GM12874 (cell line): Measurements from ENCODE around the gene FRMD4A.

Source experiments
- TF ChIP-seq, protein P1 (sequence below): IDR thresholded peaks from 2 replicates; pipeline ENCODE4 v1.5.1; 2011; ENCODE audit warnings: low read depth, mild to moderate bottlenecking, control low read depth, low read length, moderate library complexity; ENCODE audit not compliant: insufficient read depth

FRMD4A gene

DNA sequence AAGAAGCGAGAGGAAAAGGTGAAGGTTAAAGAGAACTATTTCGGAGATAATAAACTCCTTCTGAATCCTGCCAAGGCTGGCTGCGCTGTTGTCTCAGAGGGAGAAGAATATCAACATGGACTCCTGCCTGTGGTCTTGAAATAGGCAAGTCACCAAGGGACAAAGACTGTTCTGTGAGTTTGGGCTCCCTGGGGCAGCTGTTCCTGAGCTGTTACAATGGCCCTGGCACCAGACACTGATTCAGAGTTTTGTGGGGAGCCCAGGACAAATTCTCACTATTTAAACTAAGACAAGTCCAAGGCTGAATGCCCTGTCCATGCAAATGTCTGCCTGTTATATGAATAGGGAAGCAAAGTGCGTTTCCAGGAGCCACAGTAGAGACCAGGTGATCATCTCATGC is 662.6 kb downstream of the FRMD4A start:
- TF ChIP-seq, protein P1, sequence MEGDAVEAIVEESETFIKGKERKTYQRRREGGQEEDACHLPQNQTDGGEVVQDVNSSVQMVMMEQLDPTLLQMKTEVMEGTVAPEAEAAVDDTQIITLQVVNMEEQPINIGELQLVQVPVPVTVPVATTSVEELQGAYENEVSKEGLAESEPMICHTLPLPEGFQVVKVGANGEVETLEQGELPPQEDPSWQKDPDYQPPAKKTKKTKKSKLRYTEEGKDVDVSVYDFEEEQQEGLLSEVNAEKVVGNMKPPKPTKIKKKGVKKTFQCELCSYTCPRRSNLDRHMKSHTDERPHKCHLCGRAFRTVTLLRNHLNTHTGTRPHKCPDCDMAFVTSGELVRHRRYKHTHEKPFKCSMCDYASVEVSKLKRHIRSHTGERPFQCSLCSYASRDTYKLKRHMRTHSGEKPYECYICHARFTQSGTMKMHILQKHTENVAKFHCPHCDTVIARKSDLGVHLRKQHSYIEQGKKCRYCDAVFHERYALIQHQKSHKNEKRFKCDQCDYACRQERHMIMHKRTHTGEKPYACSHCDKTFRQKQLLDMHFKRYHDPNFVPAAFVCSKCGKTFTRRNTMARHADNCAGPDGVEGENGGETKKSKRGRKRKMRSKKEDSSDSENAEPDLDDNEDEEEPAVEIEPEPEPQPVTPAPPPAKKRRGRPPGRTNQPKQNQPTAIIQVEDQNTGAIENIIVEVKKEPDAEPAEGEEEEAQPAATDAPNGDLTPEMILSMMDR: no peak

DNA sequence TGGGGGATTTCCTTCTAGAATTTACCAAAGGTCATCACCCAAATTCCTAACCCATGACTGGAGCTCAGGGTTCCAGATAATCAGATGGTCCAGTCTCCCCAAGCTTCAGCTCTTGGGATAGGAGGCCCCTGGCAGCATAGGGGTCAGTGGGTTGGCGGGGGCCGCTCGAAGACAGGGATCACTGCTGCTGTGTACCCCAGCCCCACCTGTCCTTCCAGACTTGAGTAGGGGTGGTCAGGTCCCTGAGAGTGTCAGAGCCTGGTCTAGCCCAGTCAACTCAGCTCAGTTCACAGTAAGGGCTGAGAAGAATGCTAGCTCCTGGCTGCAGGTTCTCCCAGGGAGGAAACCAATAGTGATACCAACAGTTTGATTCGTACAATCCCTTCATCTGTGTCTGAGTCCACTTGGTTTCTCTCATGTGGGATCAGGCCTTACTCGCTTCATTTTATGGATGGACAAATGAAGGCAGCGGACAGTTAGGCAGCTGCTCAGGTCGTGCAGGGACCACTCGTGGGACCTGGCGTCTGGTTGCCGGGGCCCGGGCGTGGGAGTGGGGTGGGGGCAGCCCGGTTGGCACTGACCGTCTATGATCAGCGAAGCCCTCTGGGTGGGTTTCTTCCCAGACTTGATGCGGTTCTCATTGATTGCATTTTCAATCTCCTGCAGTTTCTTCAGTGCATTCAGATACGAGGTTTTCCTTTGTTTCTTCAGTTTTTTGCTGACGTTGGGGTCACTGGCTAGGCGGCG is 665.0 kb downstream of the FRMD4A start:
- TF ChIP-seq, protein P1: no peak

DNA sequence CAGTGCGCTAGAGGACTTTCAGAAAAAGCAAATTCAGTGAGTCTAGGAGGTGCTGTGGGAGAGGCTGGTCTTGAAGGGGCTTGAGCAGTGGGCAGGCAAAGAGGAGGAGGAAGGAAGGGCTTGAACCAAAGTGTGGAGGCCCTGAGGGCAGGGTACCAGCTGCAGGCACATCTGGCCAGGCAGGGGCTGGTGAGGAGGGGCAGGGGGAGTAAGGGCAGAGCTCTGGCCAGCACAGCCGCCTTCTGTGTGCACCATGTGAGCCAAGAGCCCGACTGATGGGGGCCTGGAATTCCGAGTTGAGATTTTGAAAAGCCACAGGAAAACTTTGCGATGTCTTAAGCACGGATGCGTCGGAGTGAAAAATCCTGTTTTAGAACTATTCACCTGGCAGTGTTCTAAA is 669.5 kb downstream of the FRMD4A start:
- TF ChIP-seq, protein P1: no peak

DNA sequence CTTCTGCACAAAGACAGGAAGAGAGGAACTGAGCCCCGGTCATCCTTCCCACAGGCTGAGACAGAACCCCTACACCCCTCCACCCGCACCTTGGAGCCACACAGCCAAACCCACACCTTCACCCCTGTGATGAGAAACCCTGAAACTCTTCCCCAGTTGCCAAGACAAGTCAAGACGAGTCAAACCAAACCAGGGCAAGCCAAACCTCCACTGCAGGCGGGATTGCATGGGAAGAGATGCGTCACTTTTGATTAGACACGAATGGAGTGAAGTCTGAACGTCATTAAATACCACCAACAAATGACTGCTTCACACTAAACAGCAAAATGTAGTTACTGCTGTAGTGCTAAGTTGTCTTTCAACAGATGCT is 670.2 kb downstream of the FRMD4A start:
- TF ChIP-seq, protein P1: no peak

DNA sequence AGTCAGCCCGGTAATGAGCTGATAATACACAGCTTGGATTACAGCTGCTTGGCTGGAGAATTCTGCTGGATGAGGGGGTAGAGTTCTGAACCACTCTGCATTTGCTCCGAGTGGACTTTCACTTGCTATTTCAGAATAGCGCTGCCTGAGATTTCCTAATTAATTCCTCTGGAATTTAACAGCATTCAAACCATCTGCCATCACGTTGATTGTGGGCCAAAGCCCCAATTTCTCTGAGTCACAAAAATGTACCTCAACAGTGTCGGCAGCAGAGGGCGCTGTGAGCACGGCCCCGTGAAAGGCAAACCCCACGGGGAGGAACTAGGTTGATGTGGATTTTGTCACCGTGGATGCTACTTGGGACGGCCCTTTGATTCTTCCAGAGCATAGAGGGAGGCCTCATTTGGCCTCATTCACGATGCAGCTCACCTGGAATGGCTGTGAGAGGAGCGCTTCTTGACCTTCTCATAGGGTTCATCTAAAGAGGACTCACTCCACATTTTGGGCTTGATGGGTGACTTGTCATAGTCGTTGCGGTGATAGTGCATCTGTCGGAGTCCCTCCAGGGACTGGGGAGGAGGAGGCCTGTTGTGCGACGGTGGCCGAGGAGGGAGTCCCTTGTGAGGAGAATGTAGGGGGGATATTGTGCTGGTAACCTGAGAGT is 670.7 kb downstream of the FRMD4A start:
- TF ChIP-seq, protein P1: peak; percentile 79

DNA sequence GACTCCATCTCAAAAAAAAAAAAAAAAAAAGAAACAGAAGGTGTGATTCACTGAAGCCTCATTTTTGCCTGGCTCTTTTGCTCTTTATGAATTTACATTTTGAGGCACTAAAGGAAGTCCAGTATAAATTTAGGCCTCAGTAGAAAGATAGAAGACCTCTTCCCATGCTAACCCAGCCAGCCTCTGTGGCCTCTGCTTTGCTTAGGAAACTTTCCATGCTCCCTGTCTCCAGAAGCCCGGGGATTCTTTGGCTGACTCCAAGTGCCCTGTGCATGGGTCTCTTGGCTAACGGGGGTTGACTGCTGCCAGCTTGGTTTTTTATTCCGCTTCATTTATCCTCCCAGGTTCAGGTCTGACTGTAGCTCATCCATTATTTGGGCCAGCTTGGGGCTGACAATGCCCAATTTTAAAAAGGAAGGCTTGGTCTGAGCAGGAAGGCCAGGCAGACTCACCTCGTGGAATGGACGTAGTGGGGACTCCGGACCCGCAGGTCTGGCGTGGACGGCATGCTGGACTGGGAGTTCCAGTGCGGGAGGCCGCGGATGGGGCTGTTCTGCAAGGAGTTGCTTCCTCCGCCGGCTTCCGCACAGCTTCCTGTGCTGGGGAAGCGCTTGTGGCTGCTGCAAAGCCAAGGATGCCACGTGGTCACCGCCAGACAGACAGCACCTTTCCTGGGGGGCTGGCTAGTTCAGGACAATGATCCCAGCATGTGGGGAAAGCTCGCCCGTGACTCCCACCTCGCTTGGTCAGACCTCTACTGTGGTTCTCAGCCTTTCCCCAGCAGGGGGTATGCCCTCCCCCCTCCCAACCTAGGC is 671.6 kb downstream of the FRMD4A start:
- TF ChIP-seq, protein P1: no peak

DNA sequence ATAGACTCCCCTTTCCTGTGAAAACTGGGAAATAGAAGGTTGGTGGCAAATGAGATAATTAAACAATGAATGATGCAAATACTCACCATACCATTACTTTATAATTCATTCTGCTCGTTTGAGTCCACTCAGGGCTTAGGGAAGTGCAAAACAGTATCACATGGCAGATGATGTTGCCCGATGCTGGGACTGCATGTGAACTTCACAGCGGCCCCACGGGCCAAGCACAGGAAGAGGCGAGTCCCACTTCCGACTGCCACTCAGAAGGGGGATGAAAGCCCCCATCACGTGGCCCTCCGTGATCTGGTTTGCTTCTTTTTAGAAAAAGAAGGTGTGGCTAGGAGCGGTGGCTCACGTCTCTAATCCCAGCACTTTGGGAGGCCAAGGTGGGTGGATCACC is 672.5 kb downstream of the FRMD4A start:
- TF ChIP-seq, protein P1: no peak
